ENCODE results near the gene AFF4.

Gene AFF4

DNA sequence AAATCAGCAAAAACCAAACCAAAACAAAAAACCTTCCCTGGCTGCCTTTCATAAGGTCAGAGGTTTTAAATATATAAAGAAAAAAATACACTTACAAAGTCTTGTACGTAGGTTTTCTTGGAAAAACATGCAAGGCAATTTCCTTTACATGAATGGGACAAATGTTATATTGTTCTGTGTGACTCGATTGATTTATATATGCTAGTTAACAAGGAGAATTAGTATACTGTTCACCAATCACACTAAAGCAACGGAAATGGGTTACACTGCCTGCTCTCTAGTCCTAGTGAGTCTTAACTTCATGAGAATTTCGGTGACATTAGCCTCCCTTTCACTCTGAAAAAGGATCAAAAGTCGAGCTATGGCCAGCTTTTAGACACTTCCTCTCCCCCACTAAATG is 102.7 kb downstream of the AFF4 start:
- TF ChIP-seq, protein P1, sequence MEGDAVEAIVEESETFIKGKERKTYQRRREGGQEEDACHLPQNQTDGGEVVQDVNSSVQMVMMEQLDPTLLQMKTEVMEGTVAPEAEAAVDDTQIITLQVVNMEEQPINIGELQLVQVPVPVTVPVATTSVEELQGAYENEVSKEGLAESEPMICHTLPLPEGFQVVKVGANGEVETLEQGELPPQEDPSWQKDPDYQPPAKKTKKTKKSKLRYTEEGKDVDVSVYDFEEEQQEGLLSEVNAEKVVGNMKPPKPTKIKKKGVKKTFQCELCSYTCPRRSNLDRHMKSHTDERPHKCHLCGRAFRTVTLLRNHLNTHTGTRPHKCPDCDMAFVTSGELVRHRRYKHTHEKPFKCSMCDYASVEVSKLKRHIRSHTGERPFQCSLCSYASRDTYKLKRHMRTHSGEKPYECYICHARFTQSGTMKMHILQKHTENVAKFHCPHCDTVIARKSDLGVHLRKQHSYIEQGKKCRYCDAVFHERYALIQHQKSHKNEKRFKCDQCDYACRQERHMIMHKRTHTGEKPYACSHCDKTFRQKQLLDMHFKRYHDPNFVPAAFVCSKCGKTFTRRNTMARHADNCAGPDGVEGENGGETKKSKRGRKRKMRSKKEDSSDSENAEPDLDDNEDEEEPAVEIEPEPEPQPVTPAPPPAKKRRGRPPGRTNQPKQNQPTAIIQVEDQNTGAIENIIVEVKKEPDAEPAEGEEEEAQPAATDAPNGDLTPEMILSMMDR (conservative IDR thresholded peaks at IDR 0.05), result no peak
- H3K27ac ChIP-seq, result no peak overlapping the region

DNA sequence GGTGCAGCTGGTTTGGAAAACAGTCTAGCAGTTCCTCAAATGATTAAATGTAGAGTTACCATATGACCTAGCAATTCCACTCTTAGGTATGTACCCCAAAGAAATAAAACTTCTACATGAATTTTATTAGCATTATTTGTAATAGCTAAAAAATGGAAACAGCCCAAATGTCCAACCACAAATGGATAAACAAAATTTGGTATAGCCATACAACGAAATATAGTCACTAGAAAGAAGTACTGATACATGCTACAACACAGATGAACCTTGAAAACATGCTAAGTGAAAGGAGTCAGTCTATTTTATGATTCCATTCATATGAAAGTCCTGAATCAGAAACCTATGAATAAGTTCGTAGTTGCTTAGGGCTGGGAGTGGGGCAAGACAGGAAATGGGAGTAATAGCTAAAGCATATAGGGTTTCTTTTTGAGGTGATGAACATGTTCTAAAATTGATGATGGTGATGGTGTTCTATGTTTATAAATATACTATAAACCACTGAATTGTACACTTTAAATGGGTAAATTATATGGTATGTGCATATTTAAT is 103.5 kb downstream of the AFF4 start:
- TF ChIP-seq, protein P1 (conservative IDR thresholded peaks at IDR 0.05), result no peak
- H3K27ac ChIP-seq, result no peak overlapping the region

DNA sequence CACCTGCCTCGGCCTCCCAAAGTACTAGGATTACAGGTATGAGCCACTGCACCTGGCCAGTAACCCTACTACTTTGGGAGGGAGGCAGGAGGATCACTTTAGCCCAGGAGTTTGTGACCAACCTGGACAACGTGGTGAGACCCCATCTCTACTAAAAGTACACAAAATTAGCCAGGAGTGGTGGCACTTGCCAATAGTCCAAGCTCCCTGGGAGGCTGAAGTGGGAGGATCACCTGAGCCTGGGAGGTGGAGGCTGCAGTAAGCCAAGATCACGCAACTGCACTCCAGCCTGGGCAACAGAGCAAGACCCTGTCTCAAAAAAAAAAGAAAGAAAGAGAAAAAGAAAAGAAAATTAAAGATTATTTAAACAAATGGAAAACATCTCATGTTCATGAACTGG is 107.4 kb downstream of the AFF4 start:
- H3K27ac ChIP-seq, result no peak overlapping the region
- TF ChIP-seq, protein P1 (conservative IDR thresholded peaks at IDR 0.05), result no peak

DNA sequence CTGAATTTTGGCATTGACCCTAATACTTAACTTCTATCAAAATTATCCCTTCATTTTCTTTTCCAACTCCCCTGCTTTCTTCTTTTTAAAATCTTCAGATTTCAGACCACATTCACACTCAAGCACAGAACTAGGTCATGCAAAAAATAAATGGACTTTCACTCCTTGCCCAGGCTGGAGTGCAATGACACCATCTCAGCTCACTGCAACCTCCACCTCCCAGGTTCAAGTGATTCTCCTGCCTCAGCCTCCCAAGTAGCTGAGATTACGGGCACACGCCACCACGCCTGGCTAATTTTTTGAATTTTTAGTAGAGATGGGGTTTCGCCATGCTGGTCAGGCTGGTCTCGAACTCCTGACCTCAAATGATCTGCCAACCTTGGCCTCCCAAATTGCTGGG is 108.4 kb downstream of the AFF4 start:
- peak overlapping the region; percentile 75 for H3K27ac ChIP-seq

DNA sequence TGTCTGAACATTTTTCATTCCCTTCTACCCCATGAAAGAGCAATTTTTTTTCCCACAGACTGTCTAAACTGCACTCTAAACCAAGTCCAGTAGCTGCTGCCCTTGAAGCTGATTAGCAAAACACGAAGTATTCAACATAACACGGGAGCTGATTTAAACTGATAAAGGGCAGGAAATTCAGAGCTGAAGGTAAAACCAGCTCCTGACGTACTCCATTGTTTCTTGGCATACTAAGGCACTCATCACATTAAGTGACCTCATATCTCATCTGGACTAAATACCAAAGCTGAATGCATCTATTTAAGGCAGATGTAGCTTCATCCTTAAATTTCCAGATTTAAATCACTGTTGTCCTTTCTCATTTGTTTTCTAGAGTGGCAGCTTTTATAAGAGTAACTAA is 109.1 kb downstream of the AFF4 start:
- peak overlapping the region; percentile 75 for H3K27ac ChIP-seq

DNA sequence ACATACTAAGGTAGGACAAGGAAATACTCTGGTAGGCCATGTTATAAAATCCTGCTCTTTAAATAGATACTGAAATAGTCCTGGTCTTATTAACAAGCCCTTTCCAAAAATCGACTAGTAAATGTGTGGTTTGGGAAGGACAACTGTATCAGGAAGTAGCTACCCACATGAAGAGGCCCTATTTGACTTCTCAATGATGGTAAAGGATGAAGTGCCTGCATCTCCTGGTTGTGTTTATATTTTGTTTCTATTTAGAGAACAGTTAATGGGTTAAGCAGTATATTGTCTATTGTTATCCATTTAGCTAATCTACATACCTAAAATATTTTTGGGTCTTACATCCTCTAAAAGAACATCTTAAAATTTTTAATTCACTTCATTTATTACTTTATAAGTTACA is 109.6 kb downstream of the AFF4 start:
- peak overlapping the region; percentile 75 for H3K27ac ChIP-seq
- TF ChIP-seq, protein P1 (conservative IDR thresholded peaks at IDR 0.05), result no peak

More for the DNA sequence above, 109.1 kb downstream of the AFF4 start:
- TF ChIP-seq, protein P1 (conservative IDR thresholded peaks at IDR 0.05), result no peak

DNA sequence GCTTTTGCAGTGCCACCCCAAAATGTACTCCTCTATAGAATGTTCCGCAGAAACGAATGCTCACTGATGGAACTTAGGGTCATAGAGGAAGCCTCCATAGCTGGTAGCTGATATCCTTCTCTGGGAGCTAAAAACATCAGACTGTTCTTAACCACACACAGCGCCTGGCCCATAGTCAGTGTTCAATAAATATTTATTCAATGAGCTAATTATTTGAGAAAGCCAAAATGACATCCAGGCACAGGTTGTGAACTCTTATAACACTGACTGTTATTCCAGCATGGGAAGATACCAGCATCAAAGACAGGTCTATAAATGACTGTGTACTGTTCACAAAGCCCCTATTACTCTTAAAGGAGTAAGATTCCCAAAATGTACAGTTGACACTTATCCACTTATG is 110.1 kb downstream of the AFF4 start:
- TF ChIP-seq, protein P1 (conservative IDR thresholded peaks at IDR 0.05), result no peak
- H3K27ac ChIP-seq, result peak overlapping the region; percentile 75

DNA sequence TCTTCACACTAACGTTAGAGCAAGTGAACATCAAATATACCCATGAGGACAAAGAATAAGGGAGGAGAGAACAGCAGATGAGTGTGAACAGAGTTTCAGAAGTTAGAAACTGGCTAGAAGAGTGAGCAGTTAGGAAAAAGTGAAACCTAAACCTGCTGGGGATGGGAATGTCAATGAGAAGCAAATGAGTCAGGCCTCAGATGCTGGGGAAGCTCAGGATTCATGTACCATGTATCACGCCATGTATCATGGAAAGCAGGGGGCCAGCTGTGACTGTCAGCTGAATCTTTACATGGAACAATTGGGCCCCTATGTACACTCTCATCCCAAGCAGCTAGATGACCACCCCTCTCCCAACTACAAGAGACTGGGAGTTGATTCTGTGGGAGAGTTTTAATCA is 113.4 kb downstream of the AFF4 start:
- TF ChIP-seq, protein P1 (conservative IDR thresholded peaks at IDR 0.05), result no peak
- peak overlapping the region; percentile 57 for H3K27ac ChIP-seq
